GM10266 (cell line): ENCODE data around the gene CHRNA10.

ENCODE experiments used
- DNase-seq: peaks from one replicate; pipeline ENCODE4 v3.0.0; 2012; ENCODE audit errors: extremely low spot score
- TF ChIP-seq, protein P1 (sequence below): IDR thresholded peaks from 2 replicates; pipeline ENCODE4 v1.5.1; 2012; ENCODE audit warnings: mild to moderate bottlenecking, low read depth; ENCODE audit not compliant: control insufficient read depth, insufficient read depth; ENCODE audit errors: missing control alignments

Gene CHRNA10

GRCh38 chr11:3616721-3617460, 54.3 kb downstream of the CHRNA10 start:
- DNase-seq: no peak
- TF ChIP-seq, protein P1, sequence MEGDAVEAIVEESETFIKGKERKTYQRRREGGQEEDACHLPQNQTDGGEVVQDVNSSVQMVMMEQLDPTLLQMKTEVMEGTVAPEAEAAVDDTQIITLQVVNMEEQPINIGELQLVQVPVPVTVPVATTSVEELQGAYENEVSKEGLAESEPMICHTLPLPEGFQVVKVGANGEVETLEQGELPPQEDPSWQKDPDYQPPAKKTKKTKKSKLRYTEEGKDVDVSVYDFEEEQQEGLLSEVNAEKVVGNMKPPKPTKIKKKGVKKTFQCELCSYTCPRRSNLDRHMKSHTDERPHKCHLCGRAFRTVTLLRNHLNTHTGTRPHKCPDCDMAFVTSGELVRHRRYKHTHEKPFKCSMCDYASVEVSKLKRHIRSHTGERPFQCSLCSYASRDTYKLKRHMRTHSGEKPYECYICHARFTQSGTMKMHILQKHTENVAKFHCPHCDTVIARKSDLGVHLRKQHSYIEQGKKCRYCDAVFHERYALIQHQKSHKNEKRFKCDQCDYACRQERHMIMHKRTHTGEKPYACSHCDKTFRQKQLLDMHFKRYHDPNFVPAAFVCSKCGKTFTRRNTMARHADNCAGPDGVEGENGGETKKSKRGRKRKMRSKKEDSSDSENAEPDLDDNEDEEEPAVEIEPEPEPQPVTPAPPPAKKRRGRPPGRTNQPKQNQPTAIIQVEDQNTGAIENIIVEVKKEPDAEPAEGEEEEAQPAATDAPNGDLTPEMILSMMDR: no peak

DNA sequence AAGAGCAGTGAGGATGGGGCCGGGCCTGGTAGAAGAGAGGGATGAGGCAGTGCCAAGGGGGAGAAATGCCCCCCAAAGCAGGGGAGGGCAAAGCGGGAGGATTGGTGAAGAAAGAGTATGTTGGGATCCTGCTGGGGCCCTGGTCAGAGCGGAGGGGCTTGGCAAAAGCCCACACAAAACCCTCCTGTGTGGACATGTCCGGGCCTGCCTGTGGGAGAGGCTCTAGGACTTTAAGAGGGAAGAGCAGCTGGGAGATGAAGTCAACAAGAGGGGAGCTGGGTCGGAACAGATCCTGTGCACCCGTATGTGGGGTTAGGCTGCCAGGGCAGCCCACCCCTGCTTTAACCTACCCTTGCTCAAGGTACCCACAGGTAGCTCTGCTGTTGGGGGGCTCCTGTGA, 55.2 kb downstream of the CHRNA10 start:
- no peak for DNase-seq
- TF ChIP-seq, protein P1: no peak
